Lung (tissue), 12 donors: ENCODE results near the gene STAG1. TPM values are rescaled to one million over a fixed set of nuclear protein-coding genes. Genes with fewer than 3 reads are reported as not detected.
"Not testable (repeated sequence)": the region's sequence is repeated elsewhere in the genome, so short reads cannot be mapped to it uniquely, and the experiment has no call there.

Source experiments
- ATAC-seq: fragments of 200-7000 bp; cut with Tn5 transposase; one replicate; pipeline ENCODE4 v1.9.1; 2020; ENCODE audit warnings: moderate number of reproducible peaks; ENCODE audit not compliant: insufficient read depth, low FRiP score
- DNase-seq, 3 donors: peaks; one replicate each; pipeline ENCODE4 v3.0.0-alpha.2; 2013 to 2017
- H3K27ac ChIP-seq, 2 donors: one replicate each; pipeline ENCODE4 v1.5.1; 2013; ENCODE audit warnings: mild to moderate bottlenecking in 2 of 2, moderate library complexity in 2 of 2, control low read depth in 1 of 2, inconsistent platforms in 1 of 2, low read depth in 1 of 2, low read length in 1 of 2
- H3K27me3 ChIP-seq, 3 donors: one replicate each; pipeline ENCODE4 v1.5.1; 2013; ENCODE audit warnings: low read length in 2 of 3; ENCODE audit not compliant: control insufficient read depth in 3 of 3, insufficient read depth in 3 of 3
- H3K36me3 ChIP-seq, 4 donors: one replicate each; pipeline ENCODE4 v1.5.1; 2013; ENCODE audit warnings: low read length in 4 of 4, mild to moderate bottlenecking in 1 of 4, moderate library complexity in 1 of 4; ENCODE audit not compliant: control insufficient read depth in 4 of 4, insufficient read depth in 4 of 4
- H3K4me1 ChIP-seq, 5 donors: one replicate each; pipeline ENCODE4 v1.5.1; 2013; ENCODE audit warnings: low read length in 5 of 5, mild to moderate bottlenecking in 2 of 5, moderate library complexity in 1 of 5; ENCODE audit not compliant: control insufficient read depth in 5 of 5, insufficient read depth in 5 of 5
- H3K4me3 ChIP-seq: one replicate; pipeline ENCODE4 v1.5.1; 2013; ENCODE audit warnings: mild to moderate bottlenecking, control low read depth, moderate library complexity
- H3K9ac ChIP-seq, 2 donors: one replicate each; pipeline ENCODE4 v1.5.1; 2013; ENCODE audit warnings: low read length in 2 of 2, control low read depth in 1 of 2; ENCODE audit not compliant: insufficient read depth in 1 of 2
- H3K9me3 ChIP-seq, 4 donors: one replicate each; pipeline ENCODE4 v1.5.1; 2013; ENCODE audit warnings: low read length in 3 of 4, mild to moderate bottlenecking in 1 of 4, moderate library complexity in 1 of 4; ENCODE audit not compliant: control insufficient read depth in 4 of 4, insufficient read depth in 3 of 4
- WGBS, 2 donors: extraction: QIAGEN DNeasy Blood & Tissue Kit; methylation state at CpG; one replicate each; pipeline ENCODE4 v1.1.7; 2013; 5-methylcytosine and 5-hydroxymethylcytosine counted together
- polyA plus RNA-seq, 2 donors: library from polyadenylated mRNA; stranded (reverse); fragments of 200-250 nt; gene quantifications; one replicate each; pipeline ENCODE4 v1.2.1, GENCODE V29; 2013
- total RNA-seq, 2 donors: library from RNA; depleted of rRNA in 1 of 2; stranded (reverse); fragments of >200 nt in 1 of 2; gene quantifications; one replicate each; pipeline ENCODE4 v1.2.1, GENCODE V29; 2014 to 2021
- TF ChIP-seq, protein P1 (sequence below): IDR thresholded peaks from 2 replicates; pipeline ENCODE4 v1.5.1; 2012; ENCODE audit warnings: mild to moderate bottlenecking; ENCODE audit errors: control extremely low read depth, extremely low read depth
- donor health status: control.
- donor health status: control.
- donor health status: Bipolar disorder and iron deficiency.
- donor health status: healthy.
- donor health status: DM: yes; HTN: yes; CAD: no.

Gene STAG1
- total and polyA plus RNA-seq, 4 donors: 8.1 to 90.0 (median 20.5) TPM

DNA sequence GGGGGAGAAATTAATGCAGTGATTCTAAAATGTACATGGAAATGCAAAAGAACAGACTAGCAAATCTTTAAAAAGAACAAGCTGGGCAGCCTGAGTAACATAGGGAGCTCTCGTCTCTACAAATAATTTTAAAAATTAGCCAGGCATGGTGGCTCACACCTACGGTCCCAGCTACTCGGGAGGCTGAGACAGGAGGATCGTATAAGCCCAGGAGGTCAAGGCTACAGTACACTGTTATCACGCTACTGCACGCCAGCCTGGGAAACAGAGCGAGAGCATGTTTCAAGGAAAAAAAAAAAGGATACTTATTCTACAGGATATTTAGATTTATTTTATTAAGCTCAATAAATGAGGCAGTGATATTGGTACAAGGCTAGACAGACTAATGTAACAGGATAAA lies 40.9 kb downstream of the STAG1 start:
- TF ChIP-seq, protein P1, sequence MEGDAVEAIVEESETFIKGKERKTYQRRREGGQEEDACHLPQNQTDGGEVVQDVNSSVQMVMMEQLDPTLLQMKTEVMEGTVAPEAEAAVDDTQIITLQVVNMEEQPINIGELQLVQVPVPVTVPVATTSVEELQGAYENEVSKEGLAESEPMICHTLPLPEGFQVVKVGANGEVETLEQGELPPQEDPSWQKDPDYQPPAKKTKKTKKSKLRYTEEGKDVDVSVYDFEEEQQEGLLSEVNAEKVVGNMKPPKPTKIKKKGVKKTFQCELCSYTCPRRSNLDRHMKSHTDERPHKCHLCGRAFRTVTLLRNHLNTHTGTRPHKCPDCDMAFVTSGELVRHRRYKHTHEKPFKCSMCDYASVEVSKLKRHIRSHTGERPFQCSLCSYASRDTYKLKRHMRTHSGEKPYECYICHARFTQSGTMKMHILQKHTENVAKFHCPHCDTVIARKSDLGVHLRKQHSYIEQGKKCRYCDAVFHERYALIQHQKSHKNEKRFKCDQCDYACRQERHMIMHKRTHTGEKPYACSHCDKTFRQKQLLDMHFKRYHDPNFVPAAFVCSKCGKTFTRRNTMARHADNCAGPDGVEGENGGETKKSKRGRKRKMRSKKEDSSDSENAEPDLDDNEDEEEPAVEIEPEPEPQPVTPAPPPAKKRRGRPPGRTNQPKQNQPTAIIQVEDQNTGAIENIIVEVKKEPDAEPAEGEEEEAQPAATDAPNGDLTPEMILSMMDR: no peak
- Histone ChIP-seq H3K4me1 (peaks cover 0 to 12% (median 0%) of the 10 kb centered on the region in 5 donors), H3K9me3 (peaks cover 0 to 2% (median 0%) of the 10 kb centered on the region in 4 donors), H3K27me3 (no peaks in the 10 kb centered on the region), H3K9ac (no peak overlapping the region), H3K27ac (no peak overlapping the region), H3K36me3 (peaks cover 0 to 1% (median 0%) of the 10 kb centered on the region in 4 donors), H3K4me3 (no peak overlapping the region)
- DNase-seq (no peak), ATAC-seq (no peak)
- WGBS, 2 donors: 96 to 98% methylated on average over 7 of the region's 7 CpGs

DNA sequence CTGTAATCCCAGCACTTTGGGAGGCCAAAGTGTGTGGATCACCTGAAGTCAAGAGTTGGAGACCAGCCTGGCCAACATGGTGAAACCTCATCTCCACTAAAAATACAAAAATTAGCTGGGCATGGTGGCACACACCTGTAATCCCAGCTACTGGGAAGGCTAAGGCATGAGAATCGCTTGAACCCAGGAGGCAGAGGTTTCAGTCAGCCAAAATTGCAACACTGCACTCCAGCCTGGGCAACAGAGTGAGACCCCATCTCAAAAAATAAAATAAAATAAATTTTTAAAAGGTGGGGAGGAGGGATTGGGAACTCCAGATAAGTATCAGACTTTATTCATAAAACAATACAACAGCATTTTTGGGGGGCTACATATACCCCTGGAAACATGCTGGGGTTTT lies 42.4 kb downstream of the STAG1 start:
- H3K9me3 ChIP-seq, DNase-seq, H3K27me3 ChIP-seq, H3K9ac ChIP-seq, H3K36me3 ChIP-seq, ATAC-seq, H3K4me3 ChIP-seq, H3K27ac ChIP-seq: not testable (repeated sequence)
- WGBS, 2 donors: 92 to 96% methylated on average over 1 of the region's 1 CpG
- peaks cover 0 to 12% (median 0%) of the 10 kb centered on the region in 5 donors for H3K4me1 ChIP-seq

DNA sequence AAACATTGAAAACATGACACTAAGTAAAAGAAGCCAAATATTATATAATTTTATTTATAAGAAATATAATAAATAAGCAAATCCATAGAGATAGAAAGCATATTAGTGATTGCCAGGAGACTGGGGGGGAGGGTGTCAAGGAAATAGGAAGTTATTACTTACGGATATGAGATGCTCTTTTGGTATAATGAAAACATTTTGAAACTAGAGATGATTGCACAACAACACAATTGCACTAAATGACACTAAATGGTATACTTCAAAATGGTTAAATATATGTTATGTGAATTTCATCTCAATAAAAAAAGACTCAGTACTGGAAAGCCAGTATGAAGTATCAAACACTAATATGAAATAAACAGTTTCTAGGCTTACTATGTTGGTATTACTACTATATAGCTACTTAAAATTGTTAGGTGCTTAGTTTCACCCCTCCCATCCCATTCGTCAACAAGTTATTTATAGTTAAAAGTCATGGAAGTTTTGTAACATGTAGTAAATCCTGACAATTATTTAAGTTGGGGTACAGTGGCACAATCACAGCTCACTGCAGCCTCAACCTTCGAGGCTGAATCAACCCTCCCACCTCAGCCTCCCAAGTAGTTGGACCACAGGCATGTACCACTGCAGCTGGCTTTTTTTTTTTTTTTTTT lies 43.7 kb downstream of the STAG1 start:
- ATAC-seq (no peak), DNase-seq (peak in 1 of 3 donors; percentile 21)
- Histone ChIP-seq H3K9ac (no peak overlapping the region), H3K9me3 (peaks cover 0 to 2% (median 0%) of the 10 kb centered on the region in 4 donors), H3K27me3 (no peaks in the 10 kb centered on the region), H3K4me1 (peaks cover 0 to 7% (median 0%) of the 10 kb centered on the region in 5 donors), H3K4me3 (no peak overlapping the region), H3K27ac (no peak overlapping the region), H3K36me3 (no peaks in the 10 kb centered on the region)
- WGBS, 2 donors: 34 to 47% methylated on average over 3 of the region's 3 CpGs
- TF ChIP-seq, protein P1: no peak

DNA sequence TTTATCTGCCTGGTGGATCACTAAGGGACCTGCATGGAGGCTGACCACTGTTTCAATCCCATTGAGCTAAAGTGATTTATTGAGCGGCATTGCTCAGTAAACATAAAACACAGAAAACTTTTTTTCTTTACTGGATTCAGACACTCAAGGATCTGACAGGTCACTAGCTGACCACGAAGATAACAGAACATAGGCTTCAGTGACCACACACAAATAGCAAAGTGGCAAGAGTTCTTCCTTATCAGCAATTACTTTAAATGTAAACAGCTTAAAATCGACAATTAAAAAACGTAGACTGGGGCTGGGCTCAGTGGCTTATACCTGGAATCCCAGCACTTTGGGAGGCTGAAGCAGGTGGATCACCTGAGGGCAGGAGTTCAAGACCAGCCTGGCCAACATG lies 48.7 kb downstream of the STAG1 start:
- no peak overlapping the region for H3K4me3 ChIP-seq
- no peak for DNase-seq
- H3K27me3 ChIP-seq: no peaks in the 10 kb centered on the region
- peaks cover 0 to 2% (median 0%) of the 10 kb centered on the region in 4 donors for H3K9me3 ChIP-seq
- 63 to 77% methylated on average over 4 of the region's 4 CpGs for WGBS, 2 donors
- no peak overlapping the region for H3K9ac ChIP-seq
- H3K27ac ChIP-seq: no peak overlapping the region
- ATAC-seq: no peak
- no peaks in the 10 kb centered on the region for H3K36me3 ChIP-seq
- TF ChIP-seq, protein P1: no peak
- peaks cover 0 to 5% (median 0%) of the 10 kb centered on the region in 5 donors for H3K4me1 ChIP-seq
